Naive thymus-derived CD4-positive, alpha-beta T cell (primary cell): ENCODE results near the gene FAM107A. TPM values are rescaled to one million over a fixed set of nuclear protein-coding genes. Genes with fewer than 3 reads are reported as not detected.
A peak's percentile ranks its signal among the peaks of the same experiment; 100 is the strongest.
"Not testable (repeated sequence)": the region's sequence is repeated elsewhere in the genome, so short reads cannot be mapped to it uniquely, and the experiment has no call there.

Experiments
- ATAC-seq: fragments of 150-1000 bp; cut with Tn5 transposase; 2 replicates; pipeline ENCODE4 v1.10.0; 2021; ENCODE audit warnings: mild to moderate bottlenecking, moderate library complexity
- CTCF ChIA-PET: fragments of 350-600 bp; sonication (Branson Sonifier 250); formaldehyde crosslinking; loops from one replicate; lab custom pipeline; 2021; ENCODE audit warnings: antibody characterized with exemption; lab: Charles Lee
- POLR2A ChIA-PET: fragments of 350-600 bp; sonication (Branson Sonifier 250); formaldehyde crosslinking; loops from one replicate; lab custom pipeline; 2021; ENCODE audit warnings: antibody characterized with exemption, inconsistent platforms; lab: Charles Lee
- DNase-seq, 9 donors: peaks; one replicate each; pipeline versions ENCODE4 v3.0.0 to v3.0.0-alpha.2; 2020 to 2022; ENCODE audit warnings: mixed read lengths in 1 of 9
- H3K27ac ChIP-seq: one replicate; pipeline ENCODE4 v1.7.0; 2013; ENCODE audit warnings: mild to moderate bottlenecking, low read depth, low read length, moderate library complexity
- H3K27me3 ChIP-seq, 2 donors: one replicate each; pipeline ENCODE4 v1.7.0; 2013; ENCODE audit warnings: low read length in 2 of 2, mild to moderate bottlenecking in 2 of 2, moderate library complexity in 2 of 2; ENCODE audit not compliant: control insufficient read depth in 2 of 2, insufficient read depth in 2 of 2
- H3K36me3 ChIP-seq, 3 experiments: 1 replicate in 2 of 3; 2 replicates in 1 of 3; pipeline ENCODE4 v1.7.0; 2013; ENCODE audit warnings: low read length in 3 of 3, mild to moderate bottlenecking in 3 of 3, moderate library complexity in 1 of 3; ENCODE audit not compliant: insufficient read depth in 3 of 3, control insufficient read depth in 2 of 3
- H3K4me1 ChIP-seq, 2 donors: one replicate each; pipeline ENCODE4 v1.7.0; 2013; ENCODE audit warnings: low read length in 2 of 2, mild to moderate bottlenecking in 2 of 2, moderate library complexity in 1 of 2; ENCODE audit not compliant: control insufficient read depth in 2 of 2, insufficient read depth in 2 of 2
- H3K4me3 ChIP-seq: 2 replicates; pipeline ENCODE4 v1.7.0; 2013; ENCODE audit warnings: mild to moderate bottlenecking, low read length
- H3K9me3 ChIP-seq, 3 experiments: 1 replicate in 2 of 3; 2 replicates in 1 of 3; pipeline ENCODE4 v1.7.0; 2013; ENCODE audit warnings: low read length in 3 of 3; ENCODE audit not compliant: control insufficient read depth in 2 of 3
- H3K27ac Mint-ChIP-seq, 9 donors: one replicate each; pipeline ENCODE4 v1.8.0; 2020 to 2022; ENCODE audit warnings: mixed read lengths in 9 of 9, mild to moderate bottlenecking in 8 of 9, moderate library complexity in 5 of 9, inconsistent platforms in 2 of 9
- H3K27me3 Mint-ChIP-seq, 5 donors: one replicate each; pipeline ENCODE4 v1.8.0; 2021 to 2022; ENCODE audit warnings: mixed read lengths in 5 of 5, mild to moderate bottlenecking in 1 of 5
- H3K36me3 Mint-ChIP-seq, 5 donors: one replicate each; pipeline ENCODE4 v1.8.0; 2020 to 2022; ENCODE audit warnings: mixed read lengths in 5 of 5, mild to moderate bottlenecking in 3 of 5, inconsistent platforms in 1 of 5
- H3K4me1 Mint-ChIP-seq, 7 donors: one replicate each; pipeline ENCODE4 v1.8.0; 2020 to 2022; ENCODE audit warnings: mixed read lengths in 7 of 7, mild to moderate bottlenecking in 3 of 7, inconsistent platforms in 1 of 7
- H3K4me3 Mint-ChIP-seq, 10 donors: one replicate each; pipeline ENCODE4 v1.8.0; 2020 to 2022; ENCODE audit warnings: mild to moderate bottlenecking in 10 of 10, mixed read lengths in 10 of 10, moderate library complexity in 6 of 10, inconsistent platforms in 2 of 10
- H3K9me3 Mint-ChIP-seq, 11 donors: one replicate each; pipeline ENCODE4 v1.8.0; 2020 to 2022; ENCODE audit warnings: mixed read lengths in 11 of 11, mild to moderate bottlenecking in 4 of 11, inconsistent platforms in 1 of 11, moderate library complexity in 1 of 11
- intact Hi-C, 2 donors: fragments of 100-400 bp; cut with micrococcal nuclease; formaldehyde crosslinking; loops; one replicate each; pipeline ENCODE4 v1.15.1; 2023
- polyA plus RNA-seq, 2 donors: library from polyadenylated mRNA; unstranded; fragments of 300-500 nt; fragmentation: Illumina TruSeq; gene quantifications; one replicate each; pipeline ENCODE4 v1.2.3, GENCODE V29; 2021
- total RNA-seq, 6 experiments: library from RNA in 5 of 6; stranded (reverse) in 5 of 6; gene quantifications; 1 replicate in 5 of 6; 2 replicates in 1 of 6; pipeline ENCODE4 v1.2.3 and lab custom pipeline; 2021 to 2026

Gene FAM107A
- total and polyA plus RNA-seq, 7 experiments from 2014 or later, result not detected

- peaks cover 5 to 8% (median 7%) of the 10 kb centered on the region in 7 donors for H3K4me1 Mint-ChIP-seq
- Histone ChIP-seq H3K27ac (no peak overlapping the region), H3K9me3 (no peaks in the 10 kb centered on the region), H3K36me3 (no peaks in the 10 kb centered on the region), H3K27me3 (no peaks in the 10 kb centered on the region), H3K4me1 (peaks cover 0 to 6% of the 10 kb centered on the region in 2 donors), H3K4me3 (no peak overlapping the region)
- DNase-seq (no peak), ATAC-seq (no peak)
- no peak overlapping the region for H3K27ac Mint-ChIP-seq
- H3K9me3 Mint-ChIP-seq, result no peaks in the 10 kb centered on the region
- CTCF ChIA-PET, result interaction anchor here (0.6 kb wide), 1 partner anchor 36 kb away, joined by 3 read pairs; no protein-coding TSS in a partner anchor
- POLR2A ChIA-PET, result interaction anchor here (1.0 kb wide), 1 partner anchor 38 kb away, joined by 4 read pairs; the partner anchor contains the start of gene KCTD6
- intact Hi-C loops, result loop anchor here in 1 of 2 donors (5.0 kb wide), 1 partner anchor 113 kb away; no protein-coding TSS in a partner anchor
- no peaks in the 10 kb centered on the region for H3K36me3 Mint-ChIP-seq
- H3K27me3 Mint-ChIP-seq, result peaks cover 0 to 6% (median 0%) of the 10 kb centered on the region in 5 donors
- no peak overlapping the region for H3K4me3 Mint-ChIP-seq
These were observed 46.8 kb downstream of the FAM107A start for GRCh38 chr3:58530354-58530865.

- Histone ChIP-seq H3K9me3 (no peaks in the 10 kb centered on the region), H3K4me3 (no peak overlapping the region), H3K27me3 (no peaks in the 10 kb centered on the region), H3K4me1 (peaks cover 0 to 6% of the 10 kb centered on the region in 2 donors), H3K27ac (no peak overlapping the region), H3K36me3 (no peaks in the 10 kb centered on the region)
- ChIA-PET POLR2A (interaction anchor here (0.7 to 1.0 kb wide), 2 partner anchors 37 to 39 kb away, joined by 3 to 4 read pairs; partner anchors contain the start of gene KCTD6), CTCF (no interaction called here)
- peaks cover 0 to 4% (median 0%) of the 10 kb centered on the region in 5 donors for H3K27me3 Mint-ChIP-seq
- H3K36me3 Mint-ChIP-seq, result no peaks in the 10 kb centered on the region
- no peaks in the 10 kb centered on the region for H3K9me3 Mint-ChIP-seq
- intact Hi-C loops, result loop anchor here in 1 of 2 donors (5.0 kb wide), 1 partner anchor 112 kb away; no protein-coding TSS in a partner anchor
- H3K4me1 Mint-ChIP-seq, result peaks cover 5 to 8% (median 7%) of the 10 kb centered on the region in 7 donors
- ATAC-seq (no peak), DNase-seq (no peak)
- no peak overlapping the region for H3K27ac Mint-ChIP-seq
- H3K4me3 Mint-ChIP-seq, result no peak overlapping the region
These were observed 47.5 kb downstream of the FAM107A start for GRCh38 chr3:58529516-58530353.

DNA sequence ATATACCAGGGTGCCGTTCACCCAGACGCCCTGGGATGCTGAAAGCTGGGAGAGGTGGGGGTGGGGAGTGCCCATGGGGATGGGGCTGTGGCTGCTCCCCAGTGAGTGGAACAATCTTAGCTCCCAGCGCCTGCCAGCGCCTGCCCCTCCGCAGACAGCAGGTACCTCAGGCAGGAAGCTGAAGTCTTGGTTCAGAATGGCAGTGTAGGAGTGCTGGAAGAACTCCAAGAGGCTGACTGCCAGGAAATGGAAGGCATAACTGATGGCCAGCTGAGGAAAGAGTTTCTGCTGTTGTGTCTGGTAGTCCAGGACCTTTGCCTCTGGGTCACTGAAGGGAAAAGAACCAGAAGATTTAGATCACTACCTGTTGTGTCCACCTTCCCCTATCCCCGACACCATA, 48.6 kb downstream of the FAM107A start:
- no peaks in the 10 kb centered on the region for H3K36me3 ChIP-seq

DNA sequence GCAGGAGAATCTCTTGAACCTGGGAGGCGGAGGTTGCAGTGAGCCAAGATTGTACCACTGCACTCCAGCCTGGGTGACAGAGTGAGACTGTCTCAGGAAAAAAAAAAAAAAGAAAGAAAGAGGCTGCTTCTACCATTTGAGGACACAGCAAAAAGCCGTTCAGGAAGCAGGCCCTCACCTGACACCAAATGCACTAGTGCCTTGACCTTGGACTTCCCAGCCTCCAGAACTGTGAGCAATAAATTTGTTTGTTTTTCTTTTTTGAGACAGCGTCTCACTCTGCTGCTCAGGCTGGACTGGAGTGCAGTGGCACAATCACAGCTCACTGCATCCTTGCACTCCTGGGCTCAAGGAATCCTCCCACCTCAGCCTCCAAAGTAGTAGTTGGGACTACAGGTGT, 49.8 kb downstream of the FAM107A start:
- intact Hi-C loops, H3K27me3 ChIP-seq, CTCF ChIA-PET, ATAC-seq, H3K9me3 ChIP-seq, H3K4me3 ChIP-seq, H3K27ac ChIP-seq, DNase-seq, POLR2A ChIA-PET, H3K36me3 ChIP-seq, H3K4me3 Mint-ChIP-seq, H3K27me3 Mint-ChIP-seq, H3K27ac Mint-ChIP-seq, H3K4me1 ChIP-seq, H3K4me1 Mint-ChIP-seq, H3K9me3 Mint-ChIP-seq, H3K36me3 Mint-ChIP-seq: not testable (repeated sequence)

More for the DNA sequence above, 48.6 kb downstream of the FAM107A start:
- POLR2A ChIA-PET, result no interaction called here
- DNase-seq (no peak), ATAC-seq (no peak)
- no peaks in the 10 kb centered on the region for H3K27me3 ChIP-seq
- peaks cover 5 to 8% (median 7%) of the 10 kb centered on the region in 7 donors for H3K4me1 Mint-ChIP-seq
- intact Hi-C loops, result no loop called here
- no peaks in the 10 kb centered on the region for H3K9me3 Mint-ChIP-seq
- H3K4me1 ChIP-seq, result peaks cover 0 to 6% of the 10 kb centered on the region in 2 donors
- H3K4me3 Mint-ChIP-seq, result no peak overlapping the region
- H3K27me3 Mint-ChIP-seq, result peaks cover 0 to 2% (median 0%) of the 10 kb centered on the region in 5 donors
- CTCF ChIA-PET, result interaction anchor here (0.6 to 1.0 kb wide), 3 partner anchors 37 to 102 kb away, joined by 3 to 7 read pairs (median 3); partner anchors contain the start of gene KCTD6
- no peaks in the 10 kb centered on the region for H3K9me3 ChIP-seq
- H3K27ac ChIP-seq, result no peak overlapping the region
- H3K4me3 ChIP-seq, result no peak overlapping the region
- H3K27ac Mint-ChIP-seq, result no peak overlapping the region
- no peaks in the 10 kb centered on the region for H3K36me3 Mint-ChIP-seq

DNA sequence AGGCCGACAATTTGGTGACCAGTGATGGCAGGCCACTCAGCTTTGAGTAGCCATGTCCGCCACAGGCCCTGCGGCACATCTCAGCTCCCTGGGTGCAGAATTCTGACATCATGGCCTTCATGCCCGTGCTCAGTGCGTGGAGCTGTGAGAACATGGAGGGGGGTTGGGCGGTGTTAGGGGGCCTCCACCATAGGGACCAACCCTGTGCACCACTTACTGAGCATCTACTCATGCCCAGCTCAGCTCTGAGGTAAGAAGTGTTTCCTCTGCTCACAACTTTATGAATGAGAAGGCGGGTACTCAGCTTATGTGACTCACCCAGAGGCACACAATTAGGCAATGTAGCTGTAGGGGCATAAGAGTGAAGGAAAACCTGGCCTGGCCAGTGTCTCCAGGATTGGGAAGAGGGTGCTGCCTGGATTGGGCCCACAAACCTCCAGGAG, 50.7 kb downstream of the FAM107A start:
- no peak for DNase-seq
- Mint-ChIP-seq H3K27me3 (no peaks in the 10 kb centered on the region), H3K9me3 (no peaks in the 10 kb centered on the region), H3K27ac (no peak overlapping the region), H3K4me3 (no peak overlapping the region), H3K36me3 (no peaks in the 10 kb centered on the region), H3K4me1 (peaks cover 0 to 4% (median 0%) of the 10 kb centered on the region in 7 donors)
- no peak overlapping the region for H3K4me3 ChIP-seq
- ATAC-seq, result peak; percentile 82
- no peak overlapping the region for H3K27ac ChIP-seq
- intact Hi-C loops, result no loop called here
- H3K4me1 ChIP-seq, result no peaks in the 10 kb centered on the region
- H3K9me3 ChIP-seq, result no peaks in the 10 kb centered on the region
- ChIA-PET POLR2A (no interaction called here), CTCF (interaction anchor here (0.6 kb wide), 1 partner anchor 28 kb away, joined by 3 read pairs; no protein-coding TSS in a partner anchor)
- H3K36me3 ChIP-seq, result no peaks in the 10 kb centered on the region
- H3K27me3 ChIP-seq, result no peaks in the 10 kb centered on the region

- intact Hi-C loops, result no loop called here
- CTCF ChIA-PET, result interaction anchor here (0.6 kb wide), 1 partner anchor 244 kb away, joined by 3 read pairs; no protein-coding TSS in a partner anchor
These were observed 52.8 kb downstream of the FAM107A start for GRCh38 chr3:58524326-58524888.

More at GRCh38 chr3:58524326-58524888, 52.8 kb downstream of the FAM107A start:
- Mint-ChIP-seq H3K4me1 (peaks cover 0 to 2% (median 0%) of the 10 kb centered on the region in 7 donors), H3K4me3 (no peak overlapping the region), H3K27ac (no peak overlapping the region), H3K27me3 (no peaks in the 10 kb centered on the region), H3K36me3 (no peaks in the 10 kb centered on the region), H3K9me3 (no peaks in the 10 kb centered on the region)
- POLR2A ChIA-PET, result no interaction called here
- Histone ChIP-seq H3K36me3 (no peaks in the 10 kb centered on the region), H3K27ac (no peak overlapping the region), H3K4me3 (no peak overlapping the region), H3K27me3 (no peaks in the 10 kb centered on the region), H3K9me3 (no peaks in the 10 kb centered on the region), H3K4me1 (no peaks in the 10 kb centered on the region)
- ATAC-seq (no peak), DNase-seq (no peak)
